GM18520 (cell line): ENCODE results near the gene NUDT1.

Experiments used
- ATAC-seq: cut with Tn5 transposase; IDR thresholded peaks from one replicate; pipeline ENCODE4 v1.9.1; 2021; ENCODE audit not compliant: unreplicated experiment

Gene NUDT1

DNA sequence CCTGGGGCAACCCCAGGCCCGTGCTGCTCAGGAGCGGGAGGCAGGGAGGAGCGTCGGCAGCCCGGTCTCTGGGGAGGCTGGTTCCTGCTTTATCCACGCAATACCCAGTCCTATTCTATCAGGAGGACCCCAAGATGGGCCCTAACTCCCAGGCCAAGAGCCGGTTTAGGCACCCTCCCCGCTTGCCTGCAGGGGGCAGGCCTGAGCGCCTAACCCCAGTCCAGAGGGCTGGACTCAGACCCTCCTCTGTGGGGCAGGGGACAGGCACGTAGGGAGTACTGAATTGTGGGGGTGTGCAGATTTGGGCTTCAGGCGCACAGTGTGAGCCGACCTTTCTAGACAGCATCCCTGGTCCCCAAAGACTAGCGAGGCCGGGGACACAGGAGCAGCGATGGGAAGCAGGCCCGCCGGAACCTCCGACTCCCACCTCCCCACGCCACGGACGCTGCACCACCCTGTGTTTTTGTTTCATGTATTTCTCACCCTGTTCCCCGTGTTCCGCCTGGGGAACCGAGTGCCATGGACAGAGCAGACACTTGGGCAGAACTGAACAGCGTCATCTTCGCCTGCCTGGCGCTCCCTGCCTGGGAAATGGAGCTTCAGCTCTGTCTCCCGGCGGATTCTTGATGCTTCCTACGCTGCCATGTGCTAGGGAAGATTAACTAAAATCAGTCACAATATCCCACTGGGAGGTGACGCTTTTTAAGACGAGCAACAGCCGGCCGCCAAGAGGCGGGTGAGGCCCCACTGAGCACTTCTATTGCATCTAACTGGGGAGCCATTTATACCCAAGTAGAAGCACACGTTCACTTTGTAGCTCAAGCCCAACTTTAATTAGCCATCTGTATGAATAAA is 5.3 kb downstream of the NUDT1 start:
- no peak for ATAC-seq

DNA sequence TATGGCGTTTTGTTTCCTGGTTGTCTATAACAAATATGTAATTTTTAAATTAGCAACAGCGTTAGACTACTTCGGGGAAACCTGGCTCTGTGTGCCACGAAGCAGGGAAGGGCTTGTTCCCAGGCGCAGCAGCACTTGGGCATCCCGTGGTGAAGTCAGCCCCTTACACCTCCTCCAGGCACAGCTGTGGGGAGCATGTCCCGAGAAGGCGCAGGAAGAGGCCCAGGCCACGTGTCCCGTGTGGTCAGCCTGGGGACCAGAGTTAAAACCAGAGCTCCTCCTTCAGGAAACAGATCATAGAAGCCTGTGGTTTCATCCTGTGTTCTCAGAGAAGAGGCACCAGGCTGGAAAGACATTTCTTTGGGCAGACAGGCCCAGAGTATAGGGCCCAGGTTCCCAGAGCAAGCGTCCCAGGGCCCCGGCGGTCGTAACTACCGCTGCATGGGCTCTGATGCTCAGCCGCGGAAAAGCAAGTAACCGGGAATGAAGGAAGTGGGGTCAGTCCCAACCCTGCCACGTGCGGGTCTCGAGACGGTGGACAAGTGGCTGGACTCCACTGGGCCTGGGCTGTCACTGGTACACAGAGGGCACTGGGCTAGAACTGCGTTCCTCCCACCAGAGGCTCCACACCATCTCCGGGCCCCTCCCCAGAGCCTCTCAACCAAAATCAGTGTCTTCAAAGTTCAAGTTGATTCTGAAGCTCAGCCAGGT is 7.1 kb downstream of the NUDT1 start:
- ATAC-seq = no peak

DNA sequence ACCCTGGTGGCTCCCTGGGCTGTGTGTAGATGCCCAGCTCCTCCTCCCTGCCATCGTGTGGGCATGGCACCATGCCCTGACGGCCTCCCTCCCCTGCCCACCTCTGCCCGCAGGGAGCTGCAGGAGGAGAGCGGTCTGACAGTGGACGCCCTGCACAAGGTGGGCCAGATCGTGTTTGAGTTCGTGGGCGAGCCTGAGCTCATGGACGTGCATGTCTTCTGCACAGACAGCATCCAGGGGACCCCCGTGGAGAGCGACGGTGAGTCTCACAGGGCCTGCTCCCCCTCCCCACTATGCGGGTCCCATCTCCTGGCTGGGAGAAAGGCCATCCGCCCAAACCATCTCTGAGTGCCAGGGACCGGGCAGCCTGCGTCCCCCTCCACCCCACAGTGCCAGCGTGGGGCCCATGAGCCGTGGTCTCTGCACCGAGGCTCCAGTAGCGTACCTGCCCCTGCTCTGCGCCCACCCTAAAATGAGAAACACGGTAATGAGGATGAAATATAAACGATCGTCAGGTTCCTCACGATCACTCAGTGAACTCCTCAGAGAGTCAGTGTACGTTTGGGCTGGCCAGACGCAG is 7.8 kb downstream of the NUDT1 start:
- no peak for ATAC-seq

DNA sequence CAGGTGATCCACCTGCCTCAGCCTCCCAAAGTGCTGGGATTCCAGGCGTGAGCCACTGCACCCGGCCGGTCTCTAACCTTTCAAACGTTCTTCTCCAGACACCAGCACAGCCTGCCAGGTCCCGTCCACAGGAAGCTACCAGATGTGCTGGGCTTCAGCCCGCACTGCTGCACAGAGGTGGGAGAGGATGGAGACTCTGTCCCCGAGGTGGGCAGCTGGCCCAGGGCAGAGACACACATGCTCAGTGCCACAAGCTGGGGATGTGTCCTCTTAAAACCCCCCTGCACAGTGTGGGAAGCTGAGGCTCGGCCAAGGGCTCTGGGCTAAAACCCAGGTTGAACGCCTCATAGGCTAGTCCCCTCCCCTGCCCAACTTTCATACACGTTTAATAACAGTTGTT is 9.4 kb downstream of the NUDT1 start:
- no peak for ATAC-seq

DNA sequence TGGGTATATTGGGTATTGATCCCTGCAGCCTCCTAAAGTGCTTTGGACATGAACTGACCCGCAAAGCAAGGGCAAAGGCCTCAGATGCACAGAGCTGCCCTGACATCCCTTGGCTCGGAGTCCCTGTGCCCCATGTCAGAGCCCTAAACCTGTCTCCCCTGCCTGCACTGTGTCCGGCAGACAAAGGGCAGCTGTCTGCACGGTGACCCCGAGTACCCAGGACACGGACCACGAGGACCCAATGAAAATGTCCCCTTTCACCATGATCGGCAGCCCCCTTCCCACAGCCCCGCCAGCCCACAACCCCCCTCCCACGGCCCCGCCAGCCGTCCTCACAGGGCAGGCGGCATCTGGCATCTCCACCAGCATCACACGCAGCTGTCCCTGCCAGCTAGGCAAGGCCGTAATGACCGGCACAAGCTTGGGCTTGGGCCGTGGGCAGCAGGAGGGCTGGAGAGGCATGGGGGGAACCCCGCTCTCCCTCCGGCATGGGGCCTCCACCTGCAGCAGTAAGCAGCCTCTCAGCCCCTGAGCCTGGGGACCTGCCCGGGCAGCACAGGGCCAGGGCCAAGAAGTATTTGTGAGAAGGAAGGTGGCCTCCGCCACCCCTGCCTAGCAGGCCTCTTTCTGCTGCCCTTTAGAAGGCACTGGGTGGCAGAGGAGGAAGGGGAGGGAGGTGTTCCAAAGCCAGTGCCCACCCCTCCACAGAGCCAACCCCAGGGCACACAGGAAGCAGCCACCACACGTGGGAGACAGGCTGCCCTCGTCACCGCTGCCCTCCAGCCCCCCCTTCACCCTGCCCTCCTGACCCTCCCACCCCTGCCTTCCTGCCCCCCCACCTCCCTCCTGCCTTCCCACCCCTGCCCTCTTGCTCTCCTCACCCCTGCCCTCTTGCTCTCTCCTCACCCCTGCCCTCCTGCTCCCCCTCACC is 10.1 kb downstream of the NUDT1 start:
- ATAC-seq = no peak

DNA sequence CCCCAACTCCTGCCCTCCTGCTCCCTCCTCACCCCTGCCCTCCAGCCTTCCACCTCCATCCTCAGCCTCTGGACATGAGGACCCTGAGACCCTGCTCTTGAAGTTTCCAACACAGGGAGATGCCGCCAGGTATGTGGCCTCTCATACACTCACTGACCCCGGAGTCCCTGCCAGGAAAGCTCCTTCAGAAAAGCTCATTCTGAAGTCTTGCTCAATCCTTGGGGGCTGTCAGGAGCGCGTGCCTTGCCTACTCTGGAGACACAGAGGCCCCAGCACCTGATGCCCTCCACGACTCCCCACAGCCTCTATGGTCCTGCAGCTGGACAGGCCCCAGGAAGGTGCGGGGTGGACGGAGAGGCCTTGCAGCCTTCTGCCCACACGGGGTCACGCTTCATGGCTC is 11.0 kb downstream of the NUDT1 start:
- no peak for ATAC-seq

DNA sequence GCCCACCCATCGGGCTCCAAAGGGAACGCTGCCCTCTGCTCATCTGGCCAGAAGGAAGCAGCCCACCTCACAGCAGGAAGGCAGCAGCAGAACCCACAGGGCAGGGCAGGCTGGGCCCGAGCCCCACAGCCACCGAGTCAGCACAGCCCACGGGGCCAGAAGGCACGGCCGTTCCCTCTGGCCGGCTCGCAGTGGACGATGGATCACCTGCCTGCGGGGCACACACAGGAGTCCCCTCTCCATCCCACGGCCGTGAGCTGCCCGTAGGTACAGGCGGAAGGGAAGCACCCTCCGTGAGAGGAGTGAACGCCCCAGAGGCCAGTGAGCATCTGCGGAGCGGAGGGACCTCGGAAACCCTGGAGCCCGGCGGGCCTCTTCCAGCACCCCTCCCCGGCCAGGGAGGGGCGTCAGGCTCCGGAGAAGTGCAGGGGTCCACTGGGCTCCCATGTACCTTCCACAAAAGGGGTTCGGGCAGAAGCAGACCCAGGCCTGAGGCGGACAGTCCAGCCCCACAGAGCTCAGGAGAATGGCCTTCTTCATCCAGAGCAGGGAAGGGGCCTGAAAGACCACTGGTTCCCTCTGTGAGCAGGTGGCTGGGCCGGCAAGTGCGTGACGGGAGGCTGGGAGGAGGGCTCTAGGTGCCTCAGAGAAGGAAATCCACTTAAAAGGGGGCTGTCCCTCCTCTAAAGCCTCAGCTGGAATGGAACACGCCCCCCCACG is 11.7 kb downstream of the NUDT1 start:
- ATAC-seq = no peak

DNA sequence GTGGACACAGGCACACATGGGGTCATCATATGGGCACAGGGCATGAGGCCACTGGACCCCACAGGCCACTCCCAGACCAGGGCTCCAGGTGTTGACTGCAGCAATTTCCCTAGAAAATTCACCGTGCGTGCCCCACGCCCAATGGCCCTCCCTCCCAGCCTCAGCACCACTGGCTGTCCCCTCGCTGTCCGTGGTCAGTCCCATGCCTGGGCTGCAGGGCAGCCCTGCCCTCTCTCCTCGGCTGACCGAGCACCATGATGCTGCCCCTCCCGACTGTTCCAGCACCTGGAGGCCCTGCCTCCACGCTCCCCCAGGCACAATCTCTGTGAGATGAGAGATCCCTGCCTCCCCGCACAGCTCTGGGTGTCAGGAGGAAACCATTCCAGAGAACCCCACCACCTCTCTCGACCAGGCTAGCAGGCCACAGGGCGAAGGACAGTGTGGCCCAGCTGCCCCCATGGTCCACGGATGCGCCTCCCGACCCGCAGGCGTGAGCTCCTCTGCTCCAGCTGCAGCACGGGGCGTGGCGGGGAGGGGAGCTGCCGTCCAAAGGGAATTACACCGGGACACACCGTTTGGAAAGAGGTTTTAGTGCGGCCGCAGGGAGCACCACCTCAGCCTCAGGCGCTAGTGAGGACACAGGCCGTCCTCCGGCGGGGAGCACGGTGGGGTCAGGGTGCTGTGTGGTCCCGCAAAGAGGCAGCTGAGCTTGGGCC is 12.6 kb downstream of the NUDT1 start:
- ATAC-seq = no peak

DNA sequence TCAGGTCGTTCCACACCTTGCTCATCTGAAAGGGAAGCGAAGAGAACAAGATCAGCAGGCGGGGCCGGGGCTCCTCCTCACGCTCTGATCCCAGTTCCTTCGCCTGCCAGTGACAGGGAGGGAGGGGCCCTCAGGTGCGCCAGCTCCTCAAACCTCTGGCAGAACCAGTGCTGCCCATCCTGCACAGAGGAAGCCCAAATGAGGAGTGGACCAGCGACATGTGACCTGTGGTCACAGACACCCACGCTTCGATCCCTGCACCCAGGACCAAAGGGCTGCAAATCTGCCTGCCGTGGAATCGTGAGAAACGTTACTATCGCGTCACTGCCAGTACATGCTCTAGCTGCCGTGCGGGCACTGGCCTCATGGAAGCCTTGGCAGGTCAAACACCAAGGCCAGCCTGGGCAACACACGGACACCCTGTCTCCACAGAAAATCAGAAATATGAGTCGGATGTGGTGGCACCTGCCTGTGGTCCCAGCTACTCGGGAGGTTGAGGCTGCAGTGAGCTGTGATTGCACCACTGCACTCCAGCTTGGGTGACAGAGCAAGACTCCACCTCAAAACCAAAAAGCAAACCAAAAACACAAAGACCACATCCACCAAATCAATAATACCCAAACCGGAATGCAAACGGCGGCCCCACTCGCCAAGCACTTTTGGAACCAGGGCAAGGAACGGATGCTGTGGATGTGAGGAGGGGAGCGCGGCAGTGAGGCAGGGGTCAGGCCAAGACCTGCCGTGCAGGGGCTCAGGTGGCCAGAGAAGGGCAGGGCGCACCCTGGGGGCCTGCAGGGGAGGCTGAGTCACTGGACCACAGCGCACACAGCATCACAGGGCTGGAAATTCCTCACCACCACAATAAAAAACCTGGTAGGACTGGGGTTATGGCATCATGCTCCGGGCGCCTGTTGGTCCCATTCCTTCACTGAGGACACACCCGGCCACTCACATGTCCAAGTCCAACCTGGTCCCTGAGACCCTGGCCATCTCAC is 13.4 kb downstream of the NUDT1 start:
- no peak for ATAC-seq

DNA sequence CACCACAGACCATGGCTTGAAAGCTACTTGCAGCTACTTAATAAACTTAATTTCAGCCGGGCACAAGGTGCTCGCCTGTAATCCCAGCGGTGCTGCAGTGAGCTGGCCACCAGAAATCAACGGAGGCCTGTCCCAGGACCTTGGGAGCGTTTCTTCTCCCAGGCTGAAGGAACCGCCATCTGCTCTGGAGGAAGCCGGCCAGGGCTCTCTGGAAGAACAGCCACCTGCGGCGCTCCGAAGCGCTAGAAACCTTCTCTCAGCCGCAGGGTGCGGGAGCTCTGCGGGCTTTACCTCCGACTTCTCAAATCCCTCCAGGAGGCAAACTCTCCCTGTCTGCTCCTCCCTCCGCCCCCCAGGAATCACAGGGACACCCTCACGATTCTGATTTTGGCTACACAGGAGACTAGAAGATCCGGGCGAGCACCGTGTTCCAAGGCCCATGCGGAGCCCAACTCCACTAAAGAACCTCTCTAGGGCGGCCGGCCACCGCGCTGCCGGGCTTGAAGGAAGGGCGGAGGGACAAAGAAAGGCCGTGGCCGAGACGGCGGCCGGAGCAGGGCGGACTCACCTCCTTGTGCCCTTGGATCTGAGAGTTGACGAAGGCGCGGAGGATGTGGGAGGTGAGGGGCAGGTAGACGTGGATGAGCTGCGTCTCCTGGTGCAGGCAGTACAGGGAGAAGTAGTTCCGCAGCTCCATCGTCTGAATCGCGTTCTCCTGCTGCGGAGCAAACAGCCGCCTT is 14.4 kb downstream of the NUDT1 start:
- ATAC-seq = no peak

DNA sequence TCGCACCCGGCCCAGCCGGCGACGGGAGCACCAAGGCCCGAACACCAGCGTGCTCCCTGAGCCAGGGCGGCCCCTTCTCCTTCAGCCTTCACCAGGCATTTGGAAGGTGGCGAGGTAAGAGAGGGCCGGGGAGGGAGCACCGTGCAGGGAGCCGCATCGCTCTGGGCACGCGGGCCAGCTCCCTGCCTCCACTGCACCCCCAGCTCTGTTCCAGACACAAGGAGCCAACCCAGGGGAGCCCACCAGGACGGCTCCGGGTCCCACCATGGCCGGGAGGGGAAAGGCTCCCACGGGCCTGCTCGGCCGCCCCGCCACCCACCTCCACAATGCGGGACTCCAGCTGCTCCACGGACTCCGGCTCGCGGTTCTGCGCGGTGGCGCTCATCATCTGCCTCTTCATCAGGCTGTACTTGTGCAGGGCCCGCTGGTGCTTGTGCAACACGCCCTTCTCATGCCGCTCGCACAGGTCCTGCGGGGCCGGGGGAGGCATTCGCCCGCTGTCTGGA is 15.1 kb downstream of the NUDT1 start:
- no peak for ATAC-seq

DNA sequence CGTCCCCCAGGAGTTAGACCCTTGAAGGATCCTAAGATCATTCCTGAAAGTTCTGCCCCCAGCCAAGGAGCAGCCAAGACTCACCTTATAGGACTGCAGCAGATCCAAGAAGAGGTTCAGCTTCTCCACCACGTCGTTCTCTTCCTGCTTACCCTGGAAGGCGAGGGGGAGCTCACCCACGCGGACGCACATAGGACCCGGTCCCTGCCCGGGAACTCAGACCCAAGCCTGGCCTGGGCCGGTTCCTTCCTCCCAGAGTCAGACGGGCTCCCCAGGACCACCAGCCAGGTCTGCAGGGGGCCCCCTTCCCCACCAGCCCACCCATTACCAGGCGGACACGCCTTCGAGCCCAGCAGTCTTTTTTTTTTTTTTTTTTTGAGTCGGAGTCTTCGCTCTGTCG is 15.6 kb downstream of the NUDT1 start:
- no peak for ATAC-seq

DNA sequence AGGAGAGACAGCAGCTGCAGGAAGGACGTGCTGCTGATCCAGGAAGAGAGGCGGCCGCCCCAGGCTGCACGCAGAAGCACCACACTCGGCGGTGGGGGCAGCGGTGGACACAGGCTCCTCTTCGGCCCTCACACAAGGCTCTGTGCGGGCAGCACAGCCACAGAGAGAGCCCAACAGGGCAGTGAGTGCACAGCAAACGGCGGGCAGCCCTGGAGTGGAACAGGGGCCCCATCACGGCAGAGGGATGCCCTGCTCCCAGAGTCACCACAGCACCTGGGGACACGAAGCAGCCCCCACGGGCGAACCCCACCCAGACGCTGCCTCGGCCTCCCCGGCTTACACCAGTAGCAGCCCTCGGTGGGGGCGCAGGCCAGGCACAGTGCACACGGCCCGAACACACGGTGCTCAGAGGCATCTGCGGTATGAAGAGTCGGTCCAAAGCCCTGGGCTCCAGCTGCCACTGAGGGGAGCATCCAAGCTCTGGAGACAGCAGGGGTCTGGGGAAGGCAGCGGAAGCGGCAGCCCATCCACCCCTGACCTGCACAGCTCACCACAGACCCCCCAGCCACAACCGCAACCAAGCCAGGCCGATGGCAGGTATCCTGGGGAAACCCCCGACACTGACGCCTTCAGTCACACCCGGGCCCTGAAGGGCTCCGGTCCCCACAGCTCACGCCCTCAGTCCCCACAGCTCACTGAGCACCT is 16.8 kb downstream of the NUDT1 start:
- ATAC-seq = peak; percentile 61

DNA sequence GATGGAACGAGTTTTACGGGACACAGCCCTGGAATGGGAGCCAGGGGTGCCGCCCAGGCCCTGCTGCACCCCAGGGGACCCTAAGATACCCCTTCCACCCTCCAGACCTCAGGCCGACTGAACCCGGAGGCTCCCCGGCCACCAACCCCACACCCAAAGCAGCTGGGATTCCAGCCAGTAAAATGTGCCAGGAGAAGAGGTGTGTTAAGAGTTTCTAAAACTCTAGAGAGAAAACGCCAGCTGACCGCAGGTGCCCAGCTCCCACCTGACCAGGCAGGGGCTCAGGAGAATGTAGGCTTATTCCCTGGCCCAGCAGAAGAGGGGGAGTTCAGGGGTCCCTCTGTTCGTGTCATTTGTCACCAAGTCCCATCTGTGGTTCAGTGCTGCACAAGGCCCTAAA is 17.5 kb downstream of the NUDT1 start:
- no peak for ATAC-seq

DNA sequence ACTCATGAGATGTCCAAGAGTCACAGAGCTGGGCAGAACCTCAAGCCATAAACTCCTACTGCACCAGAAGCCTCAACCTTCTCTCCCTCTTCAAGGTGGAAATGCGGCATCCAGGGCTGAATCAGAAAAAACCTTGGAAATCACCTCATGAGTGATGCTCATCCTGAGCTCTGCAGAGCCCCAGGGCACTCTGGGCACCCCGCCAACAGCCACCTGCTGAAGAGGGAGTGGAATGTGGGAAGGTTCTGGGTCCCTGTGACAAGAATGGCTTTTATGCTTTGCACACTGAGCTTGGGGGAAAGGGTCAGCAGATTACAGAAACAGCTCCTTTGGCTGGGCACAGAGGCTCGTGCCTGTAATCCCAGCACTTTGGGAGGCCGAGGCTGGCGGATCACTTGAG is 18.8 kb downstream of the NUDT1 start:
- no peak for ATAC-seq

DNA sequence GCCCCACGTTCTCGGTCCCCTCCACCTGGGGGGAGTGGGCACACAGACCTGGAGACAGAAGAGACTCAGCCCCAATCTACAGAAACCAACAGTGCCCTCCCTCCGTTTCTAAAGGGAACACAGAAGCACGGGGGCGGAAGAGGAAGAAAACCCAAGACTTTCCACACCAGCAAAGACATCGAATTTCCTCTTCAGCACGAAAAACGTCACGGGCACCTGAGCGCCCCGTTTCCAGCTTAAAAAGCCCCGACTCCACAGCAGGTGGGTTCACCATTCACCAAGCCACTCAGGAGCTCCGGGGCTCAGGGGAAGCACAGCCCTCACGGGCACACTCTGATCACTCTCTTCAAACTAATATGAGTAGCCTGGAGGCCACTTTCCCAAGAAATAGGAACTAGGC is 19.6 kb downstream of the NUDT1 start:
- ATAC-seq = no peak

DNA sequence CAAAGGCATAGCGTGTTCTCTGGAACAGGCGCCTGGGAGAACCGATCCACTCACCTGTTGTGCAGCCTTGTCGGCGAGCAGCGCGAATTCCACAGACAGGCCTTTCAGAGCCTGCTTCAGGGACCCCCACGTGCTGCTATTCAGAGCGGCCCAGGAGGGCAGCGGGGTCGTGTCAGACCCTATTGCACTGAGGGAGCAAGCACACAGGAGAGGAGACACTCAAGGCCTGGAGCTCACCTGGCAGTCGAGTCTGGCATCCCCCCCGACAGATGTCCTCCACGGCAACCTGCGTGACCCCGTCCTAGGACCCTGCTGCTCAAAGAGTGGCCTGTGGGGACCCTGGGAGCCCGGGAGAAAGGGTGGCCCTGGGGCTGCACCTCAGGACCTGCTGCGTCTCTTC is 21.1 kb downstream of the NUDT1 start:
- ATAC-seq = no peak
